HepG2 (cell line): ENCODE results near the gene TMTC1. TPM values are rescaled to one million over a fixed set of nuclear protein-coding genes. Genes with fewer than 3 reads are reported as not detected.

ENCODE experiments used
- DZIP1 ChIP-seq: sonication (generic); formaldehyde crosslinking; IDR thresholded peaks from 2 replicates; pipeline ENCODE4 v1.5.0; 2020; ENCODE audit warnings: mild to moderate bottlenecking, missing genetic modification reagents
- E2F1 ChIP-seq: sonication (generic); formaldehyde crosslinking; IDR thresholded peaks from 2 replicates; pipeline ENCODE4 v1.5.0; 2020; ENCODE audit warnings: missing genetic modification reagents
- MATR3 ChIP-seq: sonication (generic); formaldehyde crosslinking; IDR thresholded peaks from 2 replicates; pipeline ENCODE4 v1.4.0; 2020; ENCODE audit warnings: missing genetic modification reagents
- NONO ChIP-seq, 2 experiments: fragments of 450-650 bp in 1 of 2; sonication (generic) in 1 of 2; formaldehyde crosslinking in 1 of 2; IDR thresholded peaks in 1 of 2; conservative IDR thresholded peaks in 1 of 2; 2 replicates each; pipeline versions ENCODE4 v1.6.1 to v1.8.0; 2017 to 2022; ENCODE audit warnings: mild to moderate bottlenecking in 1 of 2, missing genetic modification reagents in 1 of 2, moderate library complexity in 1 of 2
- THAP9 ChIP-seq: sonication (generic); formaldehyde crosslinking; IDR thresholded peaks from 2 replicates; pipeline ENCODE4; 2020; ENCODE audit warnings: missing genetic modification reagents, mild to moderate bottlenecking, borderline replicate concordance
- UBTF ChIP-seq: sonication (generic); formaldehyde crosslinking; IDR thresholded peaks from 2 replicates; pipeline ENCODE4 v1.4.0; 2020; ENCODE audit warnings: mild to moderate bottlenecking, missing genetic modification reagents
- ZBTB21 ChIP-seq: sonication (generic); formaldehyde crosslinking; IDR thresholded peaks from 2 replicates; pipeline ENCODE4 v1.4.0; 2020; ENCODE audit warnings: missing genetic modification reagents
- ZNF18 ChIP-seq: sonication (generic); formaldehyde crosslinking; IDR thresholded peaks from 2 replicates; pipeline ENCODE4 v1.8.0; 2022; ENCODE audit warnings: mild to moderate bottlenecking, missing genetic modification reagents; ENCODE audit not compliant: insufficient replicate concordance
- ZNF574 ChIP-seq: sonication (generic); formaldehyde crosslinking; IDR thresholded peaks from 2 replicates; pipeline ENCODE4 v1.4.0; 2020; ENCODE audit warnings: missing genetic modification reagents
- polyA plus RNA-seq, 8 experiments: library from polyadenylated mRNA; depleted of rRNA in 3 of 8; stranded (reverse) in 7 of 8; unstranded in 1 of 8; fragments of >200 nt; fragmentation: Illumina TruSeq in 4 of 8; extraction: Trizol in 4 of 8; gene quantifications; 2 replicates each; pipeline versions ENCODE4 v1.2.1 to v1.2.3, GENCODE V29; 2011 to 2016; ENCODE audit warnings: low read depth in 4 of 8, missing spikeins in 1 of 8, mixed read lengths in 1 of 8; ENCODE audit not compliant: insufficient read depth in 1 of 8
- total RNA-seq, 5 experiments: library from RNA; depleted of rRNA; stranded (reverse); fragments of >200 nt; fragmentation: Illumina TruSeq; extraction: Trizol; gene quantifications; 2 replicates each; pipeline ENCODE4 v1.2.3, GENCODE V29; 2016; ENCODE audit warnings: low read depth in 1 of 5

TMTC1 gene
- total and polyA plus RNA-seq, 2 of the 13 experiments (the other 11 are each of a cell fraction or from before 2014, with no cell fraction given) = 0.69 to 1.8 TPM

GRCh38 chr12:29640589-29641345 is 143.0 kb downstream of the TMTC1 start (continued):
- no peak for TF ChIP-seq NONO (IDR thresholded peaks at IDR 0.05)
- TF ChIP-seq NONO (CRISPR knock-in tag; conservative IDR thresholded peaks at IDR 0.05) = no peak
- TF ChIP-seq DZIP1 (CRISPR knock-in tag) = no peak
- TF ChIP-seq UBTF (CRISPR knock-in tag) = peak; percentile 32; the same call in 1 of the 2 replicates
- TF ChIP-seq MATR3 (CRISPR knock-in tag) = no peak
- no peak for TF ChIP-seq THAP9 (CRISPR knock-in tag)
- TF ChIP-seq ZBTB21 (CRISPR knock-in tag) = no peak
- TF ChIP-seq E2F1 (CRISPR knock-in tag) = no peak
- peak; percentile 98 for TF ChIP-seq ZNF574 (CRISPR knock-in tag)
- TF ChIP-seq ZNF18 (CRISPR knock-in tag) = no peak
